IPS-15b (cell line): ENCODE measurements around the gene MSH4.
A peak's percentile ranks its signal among the peaks of the same experiment; 100 is the strongest.

Experiments
- H3K27me3 ChIP-seq: one replicate; pipeline ENCODE4 v1.6.1; 2013; ENCODE audit warnings: low read length; ENCODE audit not compliant: control insufficient read depth, insufficient read depth
- H3K36me3 ChIP-seq: one replicate; pipeline ENCODE4 v1.6.1; 2013; ENCODE audit warnings: low read length; ENCODE audit not compliant: control insufficient read depth, insufficient read depth
- H3K4me1 ChIP-seq: one replicate; pipeline ENCODE4 v1.6.1; 2013; ENCODE audit warnings: mild to moderate bottlenecking, low read length; ENCODE audit not compliant: control insufficient read depth, insufficient read depth
- H3K4me3 ChIP-seq: one replicate; pipeline ENCODE4 v1.5.1; 2013; ENCODE audit warnings: low read depth, low read length
- H3K9ac ChIP-seq: one replicate; pipeline ENCODE4 v1.6.1; 2013; ENCODE audit warnings: low read depth, mild to moderate bottlenecking, low read length
- H3K9me3 ChIP-seq: one replicate; pipeline ENCODE4 v1.6.1; 2013; ENCODE audit warnings: mild to moderate bottlenecking, low read length; ENCODE audit not compliant: control insufficient read depth, insufficient read depth

The MSH4 gene

DNA sequence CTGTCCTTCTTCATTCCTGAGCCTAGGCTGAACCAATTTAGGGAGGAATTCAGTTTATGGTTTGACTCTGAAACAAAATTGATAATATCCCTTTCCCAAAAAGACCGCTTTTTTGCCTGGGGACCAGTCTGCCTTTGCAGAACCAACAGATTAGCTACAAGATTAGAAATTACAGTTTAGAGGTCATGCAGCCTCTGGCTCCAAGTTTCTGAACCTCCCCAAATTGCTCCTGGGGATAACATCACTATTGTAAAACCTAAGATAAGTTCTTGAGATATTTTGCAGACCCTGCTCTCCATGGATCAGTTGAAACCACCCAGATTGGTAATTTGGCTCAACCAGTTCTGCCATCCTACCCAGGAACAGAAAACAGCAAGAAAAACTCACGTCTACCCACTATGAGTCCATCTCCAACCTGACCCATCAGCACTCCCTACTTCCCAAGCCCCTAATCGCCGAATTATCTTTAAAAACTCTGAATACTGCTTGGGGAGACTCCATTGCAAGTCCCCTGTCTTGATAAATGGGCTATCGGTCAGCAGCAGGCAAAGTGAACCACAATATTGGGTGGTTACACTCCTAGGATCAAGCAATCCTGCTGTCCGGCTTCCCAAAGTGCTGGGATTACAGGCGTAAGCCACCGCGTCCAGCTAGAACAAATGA lies 11.2 kb upstream of the MSH4 start:
- H3K36me3 ChIP-seq, result peaks cover 18% of the 10 kb centered on the region
- peaks cover 7% of the 10 kb centered on the region for H3K4me1 ChIP-seq
- H3K27me3 ChIP-seq, result no peaks in the 10 kb centered on the region
- H3K4me3 ChIP-seq, result peak overlapping the region; percentile 99
- H3K9ac ChIP-seq, result peak overlapping the region; percentile 99
- H3K9me3 ChIP-seq, result no peaks in the 10 kb centered on the region

- Histone ChIP-seq H3K9ac (peak within 1 kb of the TSS; percentile 99), H3K9me3 (no peaks in the 10 kb centered on the region), H3K36me3 (peaks cover 24% of the 10 kb centered on the region), H3K4me3 (peak within 1 kb of the TSS; percentile 99), H3K27me3 (no peaks in the 10 kb centered on the region), H3K4me1 (peaks cover 7% of the 10 kb centered on the region)
These were observed 10.5 kb upstream of the MSH4 start, which contains the start of gene RABGGTB for GRCh38 chr1:75785983-75786853. Gene RABGGTB, plus strand, starts transcription at chr1:75786256. Its CDS starts 16 bp downstream, at chr1:75786272.

GRCh38 chr1:75786901-75787493 lies 9.7 kb upstream of the MSH4 start:
- Histone ChIP-seq H3K4me1 (peaks cover 7% of the 10 kb centered on the region), H3K36me3 (peaks cover 31% of the 10 kb centered on the region), H3K27me3 (no peaks in the 10 kb centered on the region), H3K9ac (peak overlapping the region; percentile 99), H3K4me3 (peak overlapping the region; percentile 99), H3K9me3 (no peaks in the 10 kb centered on the region)

- H3K4me1 ChIP-seq, result peaks cover 7% of the 10 kb centered on the region
- peaks cover 36% of the 10 kb centered on the region for H3K36me3 ChIP-seq
These were observed 9.2 kb upstream of the MSH4 start for GRCh38 chr1:75787524-75787923.

DNA sequence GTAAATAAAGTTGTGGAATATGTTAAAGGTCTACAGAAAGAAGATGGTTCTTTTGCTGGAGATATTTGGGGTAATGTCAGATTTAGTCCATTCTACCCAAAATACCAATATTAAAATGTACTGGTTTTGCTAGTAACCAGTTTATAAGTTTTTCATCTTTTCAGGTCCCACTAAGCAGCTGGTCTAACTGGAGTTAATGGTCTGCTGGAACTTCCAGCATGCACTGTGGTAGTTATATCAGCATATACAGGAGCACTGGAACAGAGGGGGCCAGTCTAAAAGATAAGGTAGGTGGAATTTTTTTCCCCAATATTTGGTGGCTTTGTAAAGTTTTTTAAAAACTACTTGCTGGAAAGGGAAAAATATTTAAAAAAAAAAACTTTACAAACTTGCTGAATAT lies 6.7 kb upstream of the MSH4 start:
- Histone ChIP-seq H3K9me3 (no peaks in the 10 kb centered on the region), H3K4me3 (peak overlapping the region; percentile 99), H3K27me3 (no peaks in the 10 kb centered on the region), H3K4me1 (peaks cover 7% of the 10 kb centered on the region), H3K36me3 (peaks cover 59% of the 10 kb centered on the region), H3K9ac (no peak overlapping the region)

More at GRCh38 chr1:75787524-75787923, 9.2 kb upstream of the MSH4 start:
- Histone ChIP-seq H3K27me3 (no peaks in the 10 kb centered on the region), H3K4me3 (peak overlapping the region; percentile 99), H3K9me3 (no peaks in the 10 kb centered on the region), H3K9ac (peak overlapping the region; percentile 99)

GRCh38 chr1:75791022-75791421 lies 5.7 kb upstream of the MSH4 start:
- Histone ChIP-seq H3K9ac (no peak overlapping the region), H3K27me3 (no peaks in the 10 kb centered on the region), H3K36me3 (peaks cover 69% of the 10 kb centered on the region), H3K4me3 (no peak overlapping the region), H3K9me3 (no peaks in the 10 kb centered on the region), H3K4me1 (peaks cover 7% of the 10 kb centered on the region)

- Histone ChIP-seq H3K9ac (no peak overlapping the region), H3K9me3 (no peaks in the 10 kb centered on the region), H3K4me3 (no peak overlapping the region), H3K36me3 (peaks cover 72% of the 10 kb centered on the region), H3K4me1 (peaks cover 7% of the 10 kb centered on the region), H3K27me3 (no peaks in the 10 kb centered on the region)
These were observed 4.6 kb upstream of the MSH4 start for GRCh38 chr1:75792091-75792490.

DNA sequence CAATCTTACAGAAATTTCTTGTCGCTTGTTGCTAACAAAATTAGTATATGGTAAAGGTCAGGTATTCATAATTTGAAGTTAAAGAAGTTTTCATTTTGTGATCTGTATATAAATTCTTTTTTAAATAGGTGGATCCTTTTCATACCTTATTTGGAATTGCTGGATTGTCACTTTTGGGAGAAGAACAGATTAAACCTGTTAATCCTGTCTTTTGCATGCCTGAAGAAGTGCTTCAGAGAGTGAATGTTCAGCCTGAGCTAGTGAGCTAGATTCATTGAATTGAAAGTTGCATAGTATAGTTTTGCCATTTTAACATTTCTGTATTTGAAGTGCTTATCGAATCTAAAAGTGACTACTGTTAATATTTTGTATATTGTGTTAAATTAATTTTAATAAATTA lies 2.3 kb upstream of the MSH4 start:
- Histone ChIP-seq H3K36me3 (peaks cover 60% of the 10 kb centered on the region), H3K4me3 (no peak overlapping the region), H3K27me3 (no peaks in the 10 kb centered on the region), H3K9me3 (no peaks in the 10 kb centered on the region), H3K4me1 (peaks cover 1% of the 10 kb centered on the region), H3K9ac (no peak overlapping the region)

DNA sequence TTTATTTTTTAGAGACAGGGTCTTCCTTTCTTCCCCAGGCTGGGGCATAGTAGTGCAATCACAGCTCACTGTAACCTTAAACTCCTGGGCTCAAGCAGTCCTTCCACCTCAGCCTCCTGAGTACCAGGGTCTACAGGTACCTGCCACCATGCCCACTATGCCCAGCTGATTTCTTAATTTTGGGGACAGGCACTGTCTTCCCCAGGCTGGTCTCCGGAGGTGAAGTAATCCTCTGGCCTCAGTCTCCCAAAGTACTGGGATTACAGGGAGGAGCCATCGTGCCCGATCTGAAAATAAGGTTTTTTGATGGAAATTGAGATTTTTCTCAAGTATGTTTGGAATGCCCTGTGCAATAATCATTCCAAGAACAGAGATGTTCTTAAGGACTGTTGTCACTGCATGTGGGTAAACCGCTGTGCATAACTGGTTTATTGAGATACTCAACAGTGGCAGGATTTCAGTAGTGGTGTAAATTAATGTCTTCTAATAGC lies 934 bp upstream of the MSH4 start:
- Histone ChIP-seq H3K36me3 (peaks cover 54% of the 10 kb centered on the region), H3K27me3 (no peaks in the 10 kb centered on the region), H3K9me3 (no peaks in the 10 kb centered on the region), H3K9ac (no peak overlapping the region), H3K4me1 (no peaks in the 10 kb centered on the region), H3K4me3 (no peak overlapping the region)

GRCh38 chr1:75797273-75797588 lies 549 bp downstream of the MSH4 start:
- Histone ChIP-seq H3K9ac (no peak overlapping the region), H3K9me3 (no peaks in the 10 kb centered on the region), H3K4me1 (no peaks in the 10 kb centered on the region), H3K36me3 (peaks cover 40% of the 10 kb centered on the region), H3K27me3 (no peaks in the 10 kb centered on the region), H3K4me3 (no peak overlapping the region)

- no peaks in the 10 kb centered on the region for H3K27me3 ChIP-seq
- H3K9ac ChIP-seq, result no peak overlapping the region
- peaks cover 35% of the 10 kb centered on the region for H3K36me3 ChIP-seq
- no peaks in the 10 kb centered on the region for H3K9me3 ChIP-seq
- H3K4me3 ChIP-seq, result no peak overlapping the region
- H3K4me1 ChIP-seq, result no peaks in the 10 kb centered on the region
These were observed 1.0 kb downstream of the MSH4 start for GRCh38 chr1:75797606-75798216.
